Astrocyte (in vitro differentiated cells and primary cell): ENCODE data around the gene ZNF587.
"Not testable (repeated sequence)": the region's sequence is repeated elsewhere in the genome, so short reads cannot be mapped to it uniquely, and the experiment has no call there.

ENCODE experiments used
- CTCF ChIP-seq: IDR thresholded peaks from 2 replicates; pipeline ENCODE4 v1.5.1; 2011; ENCODE audit warnings: low read depth, mild to moderate bottlenecking, inconsistent platforms, low read length, moderate library complexity; ENCODE audit not compliant: insufficient read depth
- EZH2 ChIP-seq: IDR thresholded peaks from 2 replicates; pipeline ENCODE4 v1.6.1; 2012; ENCODE audit warnings: mild to moderate bottlenecking, low read length, inconsistent platforms; ENCODE audit not compliant: insufficient read depth

- not testable (repeated sequence) for TF ChIP-seq CTCF, EZH2
These were observed 26.1 kb upstream of the ZNF587 start for GRCh38 chr19:57823608-57824007.
